Measurements from ENCODE around the gene TEX52.
A peak's percentile ranks its signal among the peaks of the same experiment; 100 is the strongest.
"Not testable (repeated sequence)": the region's sequence is repeated elsewhere in the genome, so short reads cannot be mapped to it uniquely, and the experiment has no call there.

The TEX52 gene

GRCh38 chr12:2857021-2857431, at the start of gene TEX52:
TEX52 (minus strand) TSS chr12:2857039; CDS start chr12:2857026, 13 bp downstream.
- no peak for DNase-seq

DNA sequence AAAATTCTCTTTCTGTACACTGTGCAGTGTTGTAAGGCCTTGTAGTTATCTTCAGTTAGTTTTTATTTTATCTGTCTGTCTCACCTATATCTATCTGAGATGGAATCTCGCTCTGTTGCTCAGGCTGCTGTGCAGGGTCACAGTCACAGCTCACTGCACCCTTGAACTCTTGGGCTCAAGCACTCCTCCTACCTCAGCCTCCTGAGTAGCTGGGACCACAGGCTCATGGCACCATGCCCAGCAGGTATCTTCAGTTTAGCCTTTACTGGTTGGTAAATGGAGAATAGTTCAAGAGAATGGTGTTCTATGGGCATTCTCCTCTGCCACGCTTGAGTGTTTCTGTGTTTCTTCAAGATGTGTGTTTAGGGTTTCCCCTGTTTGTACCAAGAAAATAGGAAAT, 47.4 kb upstream of the TEX52 start:
- no peak for DNase-seq

DNA sequence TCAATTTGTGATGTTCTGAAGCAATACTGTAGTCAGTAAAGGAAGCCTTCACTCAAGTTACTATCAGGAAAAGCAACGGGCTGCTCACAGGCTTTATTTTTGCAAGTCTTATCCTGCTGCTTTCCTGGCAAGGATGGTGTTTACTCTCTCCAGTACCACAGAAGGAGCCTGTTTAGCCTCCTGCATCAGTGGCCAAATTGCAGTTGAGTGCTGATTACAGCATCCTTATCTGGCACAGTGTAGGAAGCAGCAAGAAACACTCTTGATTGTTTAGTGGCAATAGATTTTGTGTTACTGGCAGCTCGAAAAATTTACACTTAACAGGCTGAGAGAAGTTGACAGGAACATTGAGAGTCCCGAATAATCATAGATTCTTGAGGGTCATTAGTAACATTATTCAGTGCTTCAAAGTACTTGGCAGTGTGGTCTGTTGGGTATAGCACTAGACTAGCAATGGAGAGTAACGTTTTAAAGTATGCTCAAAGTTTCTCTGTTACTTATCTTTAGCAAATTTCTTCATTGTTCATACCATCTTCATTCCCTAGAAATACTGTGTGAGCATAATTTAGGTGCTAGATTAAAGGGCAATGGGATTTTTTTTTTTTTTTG, 45.5 kb upstream of the TEX52 start:
- no peak for DNase-seq

DNA sequence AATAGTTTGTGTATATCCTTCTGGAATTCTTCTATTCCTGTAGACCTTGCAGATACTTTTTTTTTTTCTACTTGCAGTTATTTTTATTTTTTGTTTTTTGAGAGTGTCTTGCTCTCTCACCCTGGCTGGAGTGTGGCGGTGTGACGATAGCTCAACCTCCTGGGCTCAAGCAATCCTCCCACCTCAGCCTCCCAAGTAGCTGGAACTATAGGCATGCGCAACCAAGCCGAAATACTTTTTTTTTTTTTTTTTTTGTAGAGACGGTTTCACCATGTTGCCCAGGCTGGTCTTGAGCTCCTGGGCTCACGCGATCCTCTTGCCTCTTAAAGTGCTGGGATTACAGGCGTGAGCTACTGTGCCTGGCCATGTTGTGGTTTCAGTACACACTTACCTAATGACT, 43.8 kb upstream of the TEX52 start:
- no peak for DNase-seq

- DNase-seq, result no peak
Observed at GRCh38 chr12:2897418-2897817, 40.6 kb upstream of the TEX52 start.

- no peak for DNase-seq
Observed at GRCh38 chr12:2895511-2895910, 38.7 kb upstream of the TEX52 start.

DNA sequence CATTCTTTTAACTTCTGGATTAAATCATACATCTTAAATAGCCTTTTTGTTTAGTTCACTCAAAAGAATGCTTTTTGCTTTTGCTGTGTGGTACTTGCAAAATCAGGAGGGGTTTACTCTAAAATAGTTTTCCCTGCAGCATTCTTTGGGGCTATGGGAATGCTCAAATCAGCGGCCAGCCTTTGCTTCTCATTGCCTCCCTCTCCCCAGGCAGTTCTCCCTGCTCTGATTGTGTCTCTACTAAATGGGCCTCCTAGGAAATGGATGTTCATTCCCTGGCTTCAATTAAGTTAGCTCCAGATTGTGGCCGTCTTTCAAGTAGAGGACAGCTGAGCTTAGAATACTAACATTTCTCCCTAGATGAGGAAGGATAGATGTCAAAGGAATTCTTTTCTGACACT, 38.2 kb upstream of the TEX52 start:
- no peak for DNase-seq

DNA sequence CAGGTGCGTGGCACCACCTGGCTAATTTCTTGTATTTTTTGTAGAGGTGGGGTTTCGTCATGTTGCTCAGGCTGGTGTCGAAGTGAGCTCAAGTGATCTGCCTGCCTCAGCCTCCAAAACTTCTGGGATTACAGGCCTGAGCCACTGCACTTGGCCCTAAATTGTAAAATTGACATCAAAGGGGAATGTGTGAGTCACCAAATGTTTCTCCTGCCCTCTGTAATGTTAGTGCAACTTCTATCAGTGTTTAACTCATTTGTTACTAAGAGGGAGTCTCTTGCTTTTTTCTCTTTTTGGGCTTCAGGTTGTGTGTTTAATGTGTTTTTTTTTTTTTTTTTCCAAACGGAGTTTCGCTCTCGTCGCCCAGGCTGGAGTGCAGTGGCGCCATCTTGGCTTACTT, 36.2 kb upstream of the TEX52 start:
- no peak for DNase-seq

- DNase-seq, result no peak
Observed at GRCh38 chr12:2892246-2892645, 35.4 kb upstream of the TEX52 start.

DNA sequence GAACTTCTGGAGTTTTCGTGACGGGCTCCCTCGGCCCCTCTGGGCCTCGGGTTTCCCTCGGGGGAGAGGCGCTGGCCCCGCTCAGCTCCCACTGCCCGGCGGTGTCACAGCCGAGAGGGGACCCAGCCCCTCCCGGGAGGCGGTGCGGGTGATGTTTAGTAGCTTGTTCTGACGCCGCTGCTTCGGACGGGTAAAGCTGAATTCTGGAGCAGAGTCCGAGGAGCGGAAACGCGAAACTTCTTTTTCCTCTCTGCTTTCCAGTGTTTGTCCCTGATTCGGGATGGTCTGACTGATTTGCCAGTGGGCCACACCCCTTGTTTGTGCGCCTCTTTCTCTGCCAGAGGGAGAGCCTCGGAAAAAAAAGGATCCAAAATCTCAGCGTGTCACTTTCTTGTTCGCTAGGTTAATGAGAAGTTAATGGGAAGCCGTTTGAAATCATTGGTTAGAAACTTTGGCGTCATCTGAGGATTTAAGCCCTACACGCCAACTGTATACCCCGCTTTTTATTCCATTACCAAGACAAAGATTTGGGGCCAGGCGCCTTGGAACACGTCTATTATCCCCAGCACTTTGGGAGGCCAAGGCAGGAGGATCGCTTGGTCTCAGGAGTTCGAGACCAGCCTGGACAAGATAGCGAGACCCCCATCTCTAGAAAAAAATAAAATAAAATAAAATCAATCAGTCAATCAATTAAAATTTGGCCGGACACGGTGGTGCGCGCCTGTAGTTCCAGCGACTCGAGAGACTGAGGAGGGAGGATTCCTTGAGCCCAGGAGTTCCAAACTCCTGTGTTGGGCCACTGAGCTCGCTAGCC, 34.6 kb upstream of the TEX52 start:
- peak; percentile 24 for DNase-seq

GRCh38 chr12:2890388-2891239, 33.8 kb upstream of the TEX52 start, which contains the start of gene TULP3:
TULP3 (plus strand) TSS chr12:2890891; CDS start chr12:2890948, 57 bp downstream.
- DNase-seq, result peak; percentile 99

DNA sequence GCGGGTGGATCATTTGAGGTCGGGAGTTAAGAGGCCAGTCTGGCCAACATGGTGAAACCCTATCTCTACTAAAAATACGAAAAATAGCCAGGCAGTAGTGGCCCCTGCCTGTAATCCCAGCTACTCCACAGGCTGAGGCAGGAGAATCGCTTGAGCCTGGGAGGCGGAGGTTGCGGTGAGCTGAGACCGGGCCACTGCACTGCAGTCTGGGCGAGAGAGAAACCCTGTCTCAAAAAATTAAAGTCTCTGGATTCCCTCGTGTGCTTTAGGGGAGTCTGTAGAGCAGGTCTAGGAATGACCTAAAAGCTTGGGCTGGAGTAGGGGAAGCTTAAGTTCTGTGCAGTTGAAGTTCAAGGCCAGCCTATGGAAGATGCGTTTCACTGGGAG, 33.2 kb upstream of the TEX52 start:
- no peak for DNase-seq

DNA sequence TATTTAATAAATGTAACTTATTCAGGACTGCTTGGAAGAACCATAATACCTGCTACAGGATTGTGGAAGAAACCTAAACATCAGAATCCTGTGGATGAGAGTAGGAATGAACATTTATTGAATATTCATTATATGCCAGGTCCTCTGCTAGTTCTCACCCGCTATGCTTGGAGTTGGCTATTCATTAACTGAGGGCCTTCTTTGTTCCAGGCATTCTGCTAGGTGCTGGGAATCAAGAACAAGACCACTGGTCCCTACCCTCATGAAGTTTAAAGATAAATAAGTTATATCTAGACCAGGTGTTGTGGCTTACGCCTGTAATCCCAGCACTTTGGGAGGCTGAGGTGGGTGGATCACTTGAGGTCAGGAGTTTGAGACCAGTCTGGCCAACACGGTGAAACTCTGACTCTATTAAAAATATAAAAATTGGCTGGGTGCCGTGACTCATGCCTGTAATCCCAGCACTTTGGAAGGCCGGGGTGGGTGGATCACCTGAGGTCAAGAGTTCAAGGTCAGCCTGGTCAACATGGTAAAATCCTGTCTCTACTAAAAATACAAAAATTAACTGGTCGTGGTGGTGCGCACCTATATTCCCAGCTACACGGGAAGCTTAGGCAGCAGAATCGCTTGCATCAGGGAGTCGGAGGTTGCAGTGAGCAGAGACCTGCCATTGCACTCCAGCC, 30.1 kb upstream of the TEX52 start:
- no peak for DNase-seq

DNA sequence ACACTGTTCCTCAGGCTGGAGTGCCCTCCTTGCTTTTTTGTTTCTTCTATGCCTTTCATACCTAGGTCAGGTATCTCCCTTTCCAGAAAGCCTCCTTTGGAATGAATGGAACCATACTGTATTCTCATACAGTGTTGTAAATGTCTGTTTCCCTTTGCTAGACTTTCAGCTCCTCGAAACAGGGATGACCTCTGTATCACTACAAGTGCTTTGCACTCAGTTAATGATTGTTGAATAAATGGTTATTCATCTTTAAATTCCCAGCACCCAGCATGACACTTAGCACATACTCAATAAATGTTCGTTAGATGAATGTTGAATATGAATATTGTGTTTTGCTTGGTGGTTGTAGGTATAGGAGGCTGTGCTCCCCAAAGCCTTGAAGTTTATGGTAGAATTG, 28.0 kb upstream of the TEX52 start:
- DNase-seq, result no peak

DNA sequence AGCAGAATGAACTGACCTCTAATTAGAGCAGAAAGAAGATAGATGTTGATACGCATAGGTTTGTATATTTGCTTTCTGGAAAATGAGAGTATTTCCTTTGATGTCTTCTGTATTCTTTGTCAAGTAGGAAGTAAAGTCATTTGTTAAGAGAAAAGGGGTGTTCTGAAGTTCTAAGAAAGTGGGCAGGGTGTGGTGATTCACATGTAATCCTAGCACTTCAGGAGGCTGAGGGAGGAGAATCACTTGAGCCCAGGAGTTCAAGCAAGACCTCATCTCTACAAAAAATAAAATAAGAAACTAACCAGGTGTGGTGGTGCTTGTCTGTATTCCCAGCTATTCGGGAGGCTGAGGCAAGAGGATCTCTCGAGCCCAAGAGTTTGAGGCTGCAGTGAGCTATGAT, 23.0 kb upstream of the TEX52 start:
- DNase-seq, result no peak

DNA sequence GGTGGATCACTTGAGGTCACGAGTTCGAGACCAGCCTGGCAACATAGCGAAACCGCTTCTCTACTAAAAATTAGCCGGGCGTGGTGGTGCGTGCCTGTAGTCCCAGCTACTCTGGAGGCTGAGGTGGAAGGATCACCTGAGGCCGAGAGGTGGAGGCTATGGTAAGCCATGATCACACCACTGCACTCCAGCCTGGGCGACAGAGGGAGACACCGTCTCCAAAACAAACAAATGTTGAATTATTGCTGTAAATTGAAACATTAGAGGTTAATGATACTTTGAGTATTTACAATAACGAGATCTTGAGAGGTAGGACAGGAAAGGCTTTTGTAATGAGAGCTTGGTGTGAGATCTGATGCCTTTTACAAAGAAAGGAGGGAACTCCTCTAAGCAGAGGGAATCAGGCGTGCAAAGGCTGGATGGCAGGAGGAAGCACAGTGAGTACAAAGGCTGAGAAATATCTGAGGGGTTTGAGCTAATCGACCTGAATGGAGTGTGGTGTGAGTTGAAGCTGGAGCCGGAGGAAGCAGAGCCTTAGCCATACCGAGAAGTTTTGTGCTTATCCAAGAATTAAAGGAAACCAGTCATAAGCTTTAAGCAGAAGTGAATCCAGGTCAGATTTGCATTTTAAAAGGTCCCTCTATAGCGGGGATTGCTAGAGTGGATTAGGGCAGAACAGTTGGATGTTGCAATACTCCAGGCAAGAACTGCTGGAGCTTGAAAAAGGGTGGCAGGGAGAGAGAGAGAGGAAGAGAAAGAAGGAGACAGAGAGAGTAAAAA, 21.3 kb upstream of the TEX52 start:
- no peak for DNase-seq

- peak; percentile 89 for DNase-seq
Observed at GRCh38 chr12:2877047-2877952, 20.5 kb upstream of the TEX52 start, which contains the start of the genes FOXM1 and RHNO1. FOXM1 (minus strand) TSS chr12:2877174; CDS start chr12:2874478, 2,696 bp downstream. RHNO1 (plus strand) TSS chr12:2877223; CDS start chr12:2885367, 8,144 bp downstream.

DNA sequence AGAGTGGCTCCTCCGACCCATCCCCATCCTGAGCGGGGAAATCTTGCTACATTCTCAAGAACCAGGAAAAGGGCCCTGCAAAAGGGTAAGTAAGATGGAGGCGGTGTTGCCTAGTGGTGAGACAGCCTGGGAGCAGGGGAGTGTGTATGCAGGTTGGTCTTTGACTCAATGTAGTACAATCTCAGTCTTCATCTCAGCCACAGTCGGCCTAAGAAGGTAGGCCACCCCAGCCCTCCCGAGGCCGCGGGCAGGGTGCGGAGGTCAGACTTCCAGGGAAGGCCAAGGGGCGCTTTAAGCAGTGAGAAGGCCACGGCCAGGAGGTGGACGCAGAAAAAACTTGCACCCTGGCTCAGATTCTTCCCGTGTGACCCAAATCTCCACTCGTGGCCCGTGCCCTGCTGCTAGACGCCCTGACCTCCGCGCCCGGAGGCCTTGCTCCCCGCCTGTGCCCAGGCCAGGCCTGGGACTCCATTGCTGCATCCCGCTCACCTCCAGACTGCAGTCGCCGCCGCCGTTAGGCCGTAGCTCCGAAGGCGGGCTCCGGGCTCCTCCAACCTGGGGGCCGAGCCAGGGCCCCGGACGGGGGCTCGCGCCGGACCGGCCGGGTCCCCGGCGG, 19.7 kb upstream of the TEX52 start:
- DNase-seq, result no peak

DNA sequence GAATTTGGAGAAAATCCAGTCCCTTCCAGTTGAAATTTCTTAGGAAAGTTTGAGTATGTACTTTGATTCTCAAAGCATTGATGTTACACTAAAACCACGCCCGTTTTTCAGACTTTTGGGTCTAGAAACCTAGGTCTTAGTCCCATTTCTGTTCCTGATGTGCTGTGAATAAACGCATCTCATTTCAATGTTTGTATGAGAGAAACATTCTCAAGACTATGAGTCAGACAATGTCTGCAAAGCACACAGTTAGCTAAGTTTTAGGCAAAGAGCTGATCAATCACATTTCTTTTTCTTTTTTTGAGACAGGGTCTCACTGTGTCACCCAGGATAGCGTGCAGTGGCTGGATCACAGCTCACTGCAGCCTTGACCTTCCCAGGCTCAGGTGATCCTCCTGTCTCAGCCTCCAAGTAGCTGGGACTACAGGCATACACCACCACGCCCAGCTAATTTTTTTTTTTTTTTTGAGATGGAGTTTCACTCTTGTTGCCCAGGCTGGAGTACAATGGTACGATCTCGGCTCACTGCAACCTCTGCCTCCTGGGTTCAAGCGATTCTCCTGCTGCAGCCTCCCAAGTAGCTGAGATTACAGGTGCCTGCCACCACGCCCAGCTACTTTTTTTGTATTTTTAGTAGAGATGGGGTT, 12.3 kb upstream of the TEX52 start:
- not testable (repeated sequence) for DNase-seq

DNA sequence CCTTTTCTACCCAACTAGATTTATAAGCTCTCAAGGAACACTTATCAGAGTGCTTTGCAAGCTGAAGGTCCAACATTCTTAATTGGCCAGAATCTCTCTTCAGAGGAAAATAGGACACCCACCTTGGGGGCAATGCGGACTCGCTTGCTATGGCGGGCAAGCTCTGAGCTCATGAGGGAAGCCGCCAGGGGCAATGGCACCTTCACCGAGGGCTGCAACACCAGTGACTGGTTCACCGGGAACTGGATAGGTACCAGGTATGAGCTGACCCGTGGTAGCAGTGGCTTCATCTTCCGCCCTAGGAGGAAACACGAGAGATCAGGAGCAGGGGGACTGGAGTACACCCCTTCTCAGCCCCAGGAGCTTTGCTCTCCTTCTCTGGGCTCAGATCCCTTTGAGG, 7.4 kb upstream of the TEX52 start:
- DNase-seq, result no peak

All from CD4-positive, alpha-beta T cell treated with Interleukin-12 subunit alpha and Interleukin-12 subunit beta, for 1 hour (primary cell).